Suprapubic skin (tissue), 3 donors: ENCODE results near the gene NAA20.

Experiments
- CTCF ChIP-seq, 2 donors: fragments of 200-600 bp in 1 of 2; fragments of 450-650 bp in 1 of 2; sonication (generic) in 1 of 2; IDR thresholded peaks; one replicate each; pipeline ENCODE4 v1.5.1; 2016 to 2019; ENCODE audit warnings: antibody characterized with exemption in 2 of 2, mild to moderate bottlenecking in 1 of 2, moderate library complexity in 1 of 2
- EP300 ChIP-seq: sonication (generic); formaldehyde crosslinking; IDR thresholded peaks from one replicate; pipeline ENCODE4 v1.6.1; 2017; ENCODE audit warnings: antibody characterized with exemption
- POLR2A ChIP-seq, 2 donors: fragments of 450-650 bp; IDR thresholded peaks; one replicate each; pipeline ENCODE4 v1.6.1; 2017; ENCODE audit warnings: antibody characterized with exemption in 2 of 2, mild to moderate bottlenecking in 2 of 2, moderate library complexity in 2 of 2

DNA sequence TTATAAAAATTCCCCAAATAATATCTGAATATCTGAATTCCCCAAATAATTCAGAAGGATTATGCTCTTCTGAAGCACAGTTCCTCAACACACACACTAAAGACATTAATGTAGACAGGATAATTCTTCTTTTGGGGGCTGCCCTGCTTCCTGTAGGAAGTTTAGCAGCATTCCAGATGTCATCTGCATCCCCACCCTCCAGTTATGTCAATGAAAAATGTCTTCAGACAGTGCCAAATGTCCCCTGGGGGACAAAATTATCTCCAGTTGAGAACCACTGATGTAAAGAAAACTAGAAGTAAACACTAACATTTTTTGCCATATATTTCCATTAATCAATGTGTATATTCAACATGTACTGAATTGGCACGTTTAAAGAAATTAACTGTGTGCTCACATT, 25.9 kb upstream of the NAA20 start:
- TF ChIP-seq CTCF (IDR thresholded peaks at IDR 0.05) = no peak
- no peak for TF ChIP-seq EP300
- no peak for TF ChIP-seq POLR2A (IDR thresholded peaks at IDR 0.05)
